ENCODE data around the gene MYBPHL. TPM values are rescaled to one million over a fixed set of nuclear protein-coding genes. Genes with fewer than 3 reads are reported as not detected.

Gene MYBPHL
- total and polyA plus RNA-seq, 2 of the 13 experiments (the other 11 are each of a cell fraction or from before 2014, with no cell fraction given): 3.7 to 3.8 TPM

GRCh38 chr1:109263597-109264378 is 43.0 kb downstream of the MYBPHL start (continued):
- TF ChIP-seq, protein P1, sequence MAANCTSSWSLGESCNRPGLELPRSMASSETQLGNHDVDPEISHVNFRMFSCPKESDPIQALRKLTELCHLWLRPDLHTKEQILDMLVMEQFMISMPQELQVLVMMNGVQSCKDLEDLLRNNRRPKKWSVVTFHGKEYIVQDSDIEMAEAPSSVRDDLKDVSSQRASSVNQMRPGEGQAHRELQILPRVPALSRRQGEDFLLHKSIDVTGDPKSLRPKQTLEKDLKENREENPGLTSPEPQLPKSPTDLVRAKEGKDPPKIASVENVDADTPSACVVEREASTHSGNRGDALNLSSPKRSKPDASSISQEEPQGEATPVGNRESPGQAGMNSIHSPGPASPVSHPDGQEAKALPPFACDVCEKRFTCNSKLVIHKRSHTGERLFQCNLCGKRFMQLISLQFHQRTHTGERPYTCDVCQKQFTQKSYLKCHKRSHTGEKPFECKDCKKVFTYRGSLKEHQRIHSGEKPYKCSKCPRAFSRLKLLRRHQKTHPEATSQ (CRISPR knock-in tag; IDR thresholded peaks at IDR 0.05; ENCODE audit: borderline replicate concordance): peak; percentile 56; the same call in 1 of the 2 replicates
- TF ChIP-seq ETV6 (CRISPR knock-in tag; conservative IDR thresholded peaks at IDR 0.05) (no peak), NFIC (IDR thresholded peaks at IDR 0.05; ENCODE audit: low read length) (no peak), ZFP41 (CRISPR knock-in tag; IDR thresholded peaks at IDR 0.05; ENCODE audit: borderline replicate concordance) (no peak), ZNF776 (CRISPR knock-in tag; IDR thresholded peaks at IDR 0.05) (no peak; the same call in 1 of the 2 replicates), AGO1 (IDR thresholded peaks at IDR 0.05; ENCODE audit: low read depth, low read length, poor library complexity, severe bottlenecking) (no peak), ZNF234 (CRISPR knock-in tag; conservative IDR thresholded peaks at IDR 0.05) (no peak), MIER2 (CRISPR knock-in tag; IDR thresholded peaks at IDR 0.05) (peak; percentile 80), ZNF770 (CRISPR knock-in tag; IDR thresholded peaks at IDR 0.05) (peak; percentile 80), SSRP1 (CRISPR knock-in tag; IDR thresholded peaks at IDR 0.05) (peak; percentile 82; the same call in 1 of the 2 replicates), KDM5B (CRISPR knock-in tag; IDR thresholded peaks at IDR 0.05; ENCODE audit: borderline replicate concordance) (peak; percentile 24; the same call in 1 of the 2 replicates), TCF12 (IDR thresholded peaks at IDR 0.05) (no peak), TCF12 (CRISPR knock-in tag; IDR thresholded peaks at IDR 0.05) (no peak), TAF15 (IDR thresholded peaks at IDR 0.05; ENCODE audit: low read depth, low read length, poor library complexity, severe bottlenecking) (no peak), NR3C1 (CRISPR knock-in tag; IDR thresholded peaks at IDR 0.05) (no peak), HIC2 (CRISPR knock-in tag; IDR thresholded peaks at IDR 0.05; ENCODE audit: low read depth) (peak; percentile 94), ELK4 (CRISPR knock-in tag; IDR thresholded peaks at IDR 0.05; ENCODE audit: borderline replicate concordance) (no peak), ZNF441 (CRISPR knock-in tag; IDR thresholded peaks at IDR 0.05; ENCODE audit: borderline replicate concordance) (peak; percentile 77; the same call in 1 of the 2 replicates)
- TF ChIP-seq, protein P2, sequence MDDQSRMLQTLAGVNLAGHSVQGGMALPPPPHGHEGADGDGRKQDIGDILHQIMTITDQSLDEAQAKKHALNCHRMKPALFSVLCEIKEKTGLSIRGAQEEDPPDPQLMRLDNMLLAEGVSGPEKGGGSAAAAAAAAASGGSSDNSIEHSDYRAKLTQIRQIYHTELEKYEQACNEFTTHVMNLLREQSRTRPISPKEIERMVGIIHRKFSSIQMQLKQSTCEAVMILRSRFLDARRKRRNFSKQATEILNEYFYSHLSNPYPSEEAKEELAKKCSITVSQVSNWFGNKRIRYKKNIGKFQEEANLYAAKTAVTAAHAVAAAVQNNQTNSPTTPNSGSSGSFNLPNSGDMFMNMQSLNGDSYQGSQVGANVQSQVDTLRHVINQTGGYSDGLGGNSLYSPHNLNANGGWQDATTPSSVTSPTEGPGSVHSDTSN (CRISPR knock-in tag; IDR thresholded peaks at IDR 0.05; ENCODE audit: borderline replicate concordance): no peak
- TF ChIP-seq, protein P3, sequence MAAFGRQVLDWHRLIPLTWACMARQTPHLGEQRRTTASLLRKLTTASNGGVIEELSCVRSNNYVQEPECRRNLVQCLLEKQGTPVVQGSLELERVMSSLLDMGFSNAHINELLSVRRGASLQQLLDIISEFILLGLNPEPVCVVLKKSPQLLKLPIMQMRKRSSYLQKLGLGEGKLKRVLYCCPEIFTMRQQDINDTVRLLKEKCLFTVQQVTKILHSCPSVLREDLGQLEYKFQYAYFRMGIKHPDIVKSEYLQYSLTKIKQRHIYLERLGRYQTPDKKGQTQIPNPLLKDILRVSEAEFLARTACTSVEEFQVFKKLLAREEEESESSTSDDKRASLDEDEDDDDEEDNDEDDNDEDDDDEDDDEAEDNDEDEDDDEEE (CRISPR knock-in tag; IDR thresholded peaks at IDR 0.05): peak; percentile 50; the same call in 1 of the 2 replicates
